HEK293 (cell line): Measurements from ENCODE around the gene ASB5.

Source experiments
- CTCF ChIA-PET: fragments of 350-600 bp; formaldehyde crosslinking; extraction: SDS; loops from one replicate; lab custom pipeline; 2021; ENCODE audit warnings: antibody characterized with exemption; lab: Yijun Ruan, JAX
- POLR2A ChIA-PET: fragments of 300-600 bp; formaldehyde crosslinking; extraction: SDS; loops from one replicate; lab custom pipeline; 2020; ENCODE audit warnings: antibody characterized with exemption, inconsistent platforms; lab: Yijun Ruan, JAX
- H3K27ac ChIP-seq: fragments of 200-500 bp; sonication (Bioruptor generic); 2 replicates; pipeline ENCODE4 v1.5.1; 2014; ENCODE audit warnings: low read depth, low read length, control low read depth, inconsistent platforms; ENCODE audit errors: extremely low read depth
- H3K36me3 ChIP-seq, 2 experiments: fragments of 200-500 bp in 1 of 2; sonication (Bioruptor generic) in 1 of 2; 1 replicate in 1 of 2; 2 replicates in 1 of 2; pipeline ENCODE4 v1.5.1; 2014 to 2017; ENCODE audit warnings: inconsistent platforms in 2 of 2, low read length in 2 of 2; ENCODE audit not compliant: control insufficient read depth in 2 of 2, insufficient read depth in 1 of 2
- H3K4me1 ChIP-seq: fragments of 200-500 bp; sonication (Bioruptor generic); 2 replicates; pipeline ENCODE4 v1.5.1; 2014; ENCODE audit warnings: mild to moderate bottlenecking, low read length, inconsistent platforms; ENCODE audit not compliant: control insufficient read depth, insufficient read depth
- H3K4me3 ChIP-seq: 2 replicates; pipeline ENCODE4 v1.5.1; 2011; ENCODE audit warnings: low read depth, mild to moderate bottlenecking, control low read depth, low read length, moderate library complexity
- H3K9me3 ChIP-seq: fragments of 200-500 bp; sonication (Bioruptor generic); 2 replicates; pipeline ENCODE4 v1.5.1; 2014; ENCODE audit warnings: low read depth, low read length, inconsistent platforms; ENCODE audit not compliant: control insufficient read depth, insufficient read depth
- ATF2 ChIP-seq: fragments of 450-650 bp; formaldehyde crosslinking; IDR thresholded peaks from 2 replicates; pipeline ENCODE4 v1.5.1; 2016; ENCODE audit warnings: missing biosample characterization, missing genetic modification characterization, low read depth
- GLI2 ChIP-seq: fragments of 450-650 bp; formaldehyde crosslinking; IDR thresholded peaks from 2 replicates; pipeline ENCODE4; 2017; ENCODE audit warnings: missing biosample characterization, missing genetic modification characterization, low read depth, borderline replicate concordance
- HOXC10 ChIP-seq: sonication (generic); formaldehyde crosslinking; IDR thresholded peaks from 2 replicates; pipeline ENCODE4 v1.8.1; 2023; ENCODE audit warnings: mild to moderate bottlenecking, missing genetic modification reagents
- KLF16 ChIP-seq: fragments of 450-650 bp; formaldehyde crosslinking; IDR thresholded peaks from 2 replicates; pipeline ENCODE4 v1.5.1; 2017; ENCODE audit warnings: missing biosample characterization, missing genetic modification characterization
- MYNN ChIP-seq: fragments of 450-650 bp; formaldehyde crosslinking; IDR thresholded peaks from 2 replicates; pipeline ENCODE4 v1.5.1; 2016; ENCODE audit warnings: missing biosample characterization, missing genetic modification characterization, borderline replicate concordance
- TRIM28 ChIP-seq: IDR thresholded peaks from 2 replicates; pipeline ENCODE4 v1.6.1; 2011; ENCODE audit warnings: low read length, control low read depth, borderline replicate concordance
- ZBTB48 ChIP-seq: fragments of 450-650 bp; formaldehyde crosslinking; IDR thresholded peaks from 2 replicates; pipeline ENCODE4 v1.5.1; 2016; ENCODE audit warnings: missing biosample characterization, missing genetic modification characterization
- ZFP3 ChIP-seq: fragments of 450-650 bp; formaldehyde crosslinking; IDR thresholded peaks from 2 replicates; pipeline ENCODE4 v1.5.1; 2016; ENCODE audit warnings: low read depth, missing biosample characterization, missing genetic modification characterization
- ZFP41 ChIP-seq: fragments of 450-650 bp; formaldehyde crosslinking; IDR thresholded peaks from 2 replicates; pipeline ENCODE4 v1.5.1; 2016; ENCODE audit warnings: missing biosample characterization, missing genetic modification characterization, borderline replicate concordance
- ZNF138 ChIP-seq: fragments of 450-650 bp; formaldehyde crosslinking; IDR thresholded peaks from 2 replicates; pipeline ENCODE4 v1.5.1; 2016; ENCODE audit warnings: missing biosample characterization, missing genetic modification characterization, borderline replicate concordance
- ZNF155 ChIP-seq: fragments of 450-650 bp; formaldehyde crosslinking; IDR thresholded peaks from 2 replicates; pipeline ENCODE4 v1.5.1; 2016; ENCODE audit warnings: missing biosample characterization, missing genetic modification characterization
- ZNF184 ChIP-seq: fragments of 450-650 bp; IDR thresholded peaks from 2 replicates; pipeline ENCODE4 v1.5.1; 2018; ENCODE audit warnings: missing biosample characterization, mild to moderate bottlenecking, missing genetic modification characterization
- ZNF211 ChIP-seq: fragments of 450-650 bp; formaldehyde crosslinking; IDR thresholded peaks from 2 replicates; pipeline ENCODE4 v1.5.1; 2016; ENCODE audit warnings: low read depth, missing biosample characterization, missing genetic modification characterization
- ZNF354C ChIP-seq: fragments of 450-650 bp; formaldehyde crosslinking; IDR thresholded peaks from 2 replicates; pipeline ENCODE4 v1.5.1; 2016; ENCODE audit warnings: missing biosample characterization, missing genetic modification characterization, low read depth, borderline replicate concordance
- ZNF404 ChIP-seq: fragments of 450-650 bp; formaldehyde crosslinking; IDR thresholded peaks from 2 replicates; pipeline ENCODE4 v1.5.1; 2017; ENCODE audit warnings: missing biosample characterization, missing genetic modification characterization
- ZNF449 ChIP-seq: fragments of 450-650 bp; formaldehyde crosslinking; IDR thresholded peaks from 2 replicates; pipeline ENCODE4 v1.5.1; 2017; ENCODE audit warnings: missing biosample characterization, mild to moderate bottlenecking, missing genetic modification characterization, moderate library complexity
- ZNF544 ChIP-seq: fragments of 450-650 bp; formaldehyde crosslinking; IDR thresholded peaks from 2 replicates; pipeline ENCODE4 v1.5.0; 2017; ENCODE audit warnings: missing biosample characterization, missing genetic modification characterization
- ZNF558 ChIP-seq: fragments of 450-650 bp; formaldehyde crosslinking; IDR thresholded peaks from 2 replicates; pipeline ENCODE4 v1.5.1; 2016; ENCODE audit warnings: missing biosample characterization, missing genetic modification characterization
- ZNF560 ChIP-seq: fragments of 450-650 bp; formaldehyde crosslinking; IDR thresholded peaks from 2 replicates; pipeline ENCODE4 v1.5.1; 2017; ENCODE audit warnings: missing biosample characterization, missing genetic modification characterization, borderline replicate concordance
- ZNF561 ChIP-seq: fragments of 450-650 bp; IDR thresholded peaks from 2 replicates; pipeline ENCODE4 v1.5.1; 2018; ENCODE audit warnings: missing biosample characterization, missing genetic modification characterization, borderline replicate concordance
- ZNF571 ChIP-seq: fragments of 450-650 bp; formaldehyde crosslinking; IDR thresholded peaks from 2 replicates; pipeline ENCODE4 v1.5.0; 2017; ENCODE audit warnings: missing biosample characterization, missing genetic modification characterization
- ZNF585B ChIP-seq: fragments of 450-650 bp; formaldehyde crosslinking; IDR thresholded peaks from 2 replicates; pipeline ENCODE4 v1.5.1; 2016; ENCODE audit warnings: missing biosample characterization, missing genetic modification characterization
- ZSCAN23 ChIP-seq: fragments of 450-650 bp; formaldehyde crosslinking; IDR thresholded peaks from 2 replicates; pipeline ENCODE4 v1.5.1; 2016; ENCODE audit warnings: missing biosample characterization, missing genetic modification characterization
- TF ChIP-seq, protein P1 (sequence below): fragments of 450-650 bp; formaldehyde crosslinking; conservative IDR thresholded peaks from 2 replicates; pipeline ENCODE4 v1.5.1; 2016; ENCODE audit warnings: low read depth, missing biosample characterization, missing genetic modification characterization
- TF ChIP-seq, protein P2 (sequence below): fragments of 450-650 bp; formaldehyde crosslinking; IDR thresholded peaks from 2 replicates; pipeline ENCODE4 v1.5.1; 2016; ENCODE audit warnings: missing biosample characterization, missing genetic modification characterization, borderline replicate concordance
- TF ChIP-seq, protein P3 (sequence below): fragments of 450-650 bp; formaldehyde crosslinking; IDR thresholded peaks from 2 replicates; pipeline ENCODE4 v1.5.1; 2016; ENCODE audit warnings: missing biosample characterization, missing genetic modification characterization

ASB5 gene

DNA sequence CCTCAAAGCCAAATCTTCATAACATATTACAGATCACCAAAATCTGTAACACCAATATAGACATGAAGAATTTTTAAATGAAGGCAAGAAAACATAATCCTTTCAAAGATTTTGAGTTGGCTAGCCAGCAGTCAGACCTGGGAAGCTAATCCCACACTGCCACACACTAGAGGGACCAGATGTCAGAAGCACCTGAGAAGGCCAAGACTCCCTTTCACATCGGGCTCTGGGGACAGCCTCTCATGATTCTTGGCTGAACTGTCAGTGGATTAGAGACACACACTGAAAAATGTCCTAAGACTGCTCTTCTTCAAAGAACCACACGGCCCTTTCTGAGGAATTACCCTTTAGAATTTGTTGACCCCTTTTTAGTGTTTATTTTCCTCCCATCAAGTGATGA, 45.5 kb downstream of the ASB5 start:
- no peaks in the 10 kb centered on the region for H3K9me3 ChIP-seq
- H3K4me1 ChIP-seq = peaks cover 11% of the 10 kb centered on the region
- TF ChIP-seq ZFP3 (tag by site-specific recombination) = no peak
- TF ChIP-seq GLI2 (tag by site-specific recombination) = no peak
- no peak for TF ChIP-seq ATF2
- TF ChIP-seq ZNF449 (tag by site-specific recombination) = no peak
- TF ChIP-seq ZNF404 = no peak
- TF ChIP-seq MYNN = no peak
- TF ChIP-seq ZNF585B (tag by site-specific recombination) = no peak
- TF ChIP-seq ZNF138 (tag by site-specific recombination) = no peak
- no peak for TF ChIP-seq HOXC10 (CRISPR knock-in tag)
- CTCF ChIA-PET = no interaction called here
- no peaks in the 10 kb centered on the region for H3K36me3 ChIP-seq
- POLR2A ChIA-PET = no interaction called here
- no peak overlapping the region for H3K4me3 ChIP-seq
- no peak overlapping the region for H3K27ac ChIP-seq

GRCh38 chr4:176222149-176222548, 46.9 kb downstream of the ASB5 start:
- CTCF ChIA-PET = no interaction called here
- Histone ChIP-seq H3K9me3 (no peaks in the 10 kb centered on the region), H3K4me3 (no peak overlapping the region), H3K36me3 (no peaks in the 10 kb centered on the region)
- TF ChIP-seq ZNF155 = no peak
- TF ChIP-seq ZBTB48 = no peak
- no peak for TF ChIP-seq ZNF544
- TF ChIP-seq KLF16 (tag by site-specific recombination) = no peak
- no peak for TF ChIP-seq TRIM28
- no peak for TF ChIP-seq ZNF571 (tag by site-specific recombination)
- TF ChIP-seq ZNF560 = no peak
- TF ChIP-seq, protein P1, sequence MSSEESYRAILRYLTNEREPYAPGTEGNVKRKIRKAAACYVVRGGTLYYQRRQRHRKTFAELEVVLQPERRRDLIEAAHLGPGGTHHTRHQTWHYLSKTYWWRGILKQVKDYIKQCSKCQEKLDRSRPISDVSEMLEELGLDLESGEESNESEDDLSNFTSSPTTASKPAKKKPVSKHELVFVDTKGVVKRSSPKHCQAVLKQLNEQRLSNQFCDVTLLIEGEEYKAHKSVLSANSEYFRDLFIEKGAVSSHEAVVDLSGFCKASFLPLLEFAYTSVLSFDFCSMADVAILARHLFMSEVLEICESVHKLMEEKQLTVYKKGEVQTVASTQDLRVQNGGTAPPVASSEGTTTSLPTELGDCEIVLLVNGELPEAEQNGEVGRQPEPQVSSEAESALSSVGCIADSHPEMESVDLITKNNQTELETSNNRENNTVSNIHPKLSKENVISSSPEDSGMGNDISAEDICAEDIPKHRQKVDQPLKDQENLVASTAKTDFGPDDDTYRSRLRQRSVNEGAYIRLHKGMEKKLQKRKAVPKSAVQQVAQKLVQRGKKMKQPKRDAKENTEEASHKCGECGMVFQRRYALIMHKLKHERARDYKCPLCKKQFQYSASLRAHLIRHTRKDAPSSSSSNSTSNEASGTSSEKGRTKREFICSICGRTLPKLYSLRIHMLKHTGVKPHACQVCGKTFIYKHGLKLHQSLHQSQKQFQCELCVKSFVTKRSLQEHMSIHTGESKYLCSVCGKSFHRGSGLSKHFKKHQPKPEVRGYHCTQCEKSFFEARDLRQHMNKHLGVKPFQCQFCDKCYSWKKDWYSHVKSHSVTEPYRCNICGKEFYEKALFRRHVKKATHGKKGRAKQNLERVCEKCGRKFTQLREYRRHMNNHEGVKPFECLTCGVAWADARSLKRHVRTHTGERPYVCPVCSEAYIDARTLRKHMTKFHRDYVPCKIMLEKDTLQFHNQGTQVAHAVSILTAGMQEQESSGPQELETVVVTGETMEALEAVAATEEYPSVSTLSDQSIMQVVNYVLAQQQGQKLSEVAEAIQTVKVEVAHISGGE (tag by site-specific recombination) = no peak
- TF ChIP-seq ZNF184 = no peak
- TF ChIP-seq, protein P2, sequence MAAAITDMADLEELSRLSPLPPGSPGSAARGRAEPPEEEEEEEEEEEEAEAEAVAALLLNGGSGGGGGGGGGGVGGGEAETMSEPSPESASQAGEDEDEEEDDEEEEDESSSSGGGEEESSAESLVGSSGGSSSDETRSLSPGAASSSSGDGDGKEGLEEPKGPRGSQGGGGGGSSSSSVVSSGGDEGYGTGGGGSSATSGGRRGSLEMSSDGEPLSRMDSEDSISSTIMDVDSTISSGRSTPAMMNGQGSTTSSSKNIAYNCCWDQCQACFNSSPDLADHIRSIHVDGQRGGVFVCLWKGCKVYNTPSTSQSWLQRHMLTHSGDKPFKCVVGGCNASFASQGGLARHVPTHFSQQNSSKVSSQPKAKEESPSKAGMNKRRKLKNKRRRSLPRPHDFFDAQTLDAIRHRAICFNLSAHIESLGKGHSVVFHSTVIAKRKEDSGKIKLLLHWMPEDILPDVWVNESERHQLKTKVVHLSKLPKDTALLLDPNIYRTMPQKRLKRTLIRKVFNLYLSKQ = no peak
- TF ChIP-seq ZSCAN23 (tag by site-specific recombination) = no peak
- no peak for TF ChIP-seq ZFP41 (tag by site-specific recombination)
- TF ChIP-seq, protein P3, sequence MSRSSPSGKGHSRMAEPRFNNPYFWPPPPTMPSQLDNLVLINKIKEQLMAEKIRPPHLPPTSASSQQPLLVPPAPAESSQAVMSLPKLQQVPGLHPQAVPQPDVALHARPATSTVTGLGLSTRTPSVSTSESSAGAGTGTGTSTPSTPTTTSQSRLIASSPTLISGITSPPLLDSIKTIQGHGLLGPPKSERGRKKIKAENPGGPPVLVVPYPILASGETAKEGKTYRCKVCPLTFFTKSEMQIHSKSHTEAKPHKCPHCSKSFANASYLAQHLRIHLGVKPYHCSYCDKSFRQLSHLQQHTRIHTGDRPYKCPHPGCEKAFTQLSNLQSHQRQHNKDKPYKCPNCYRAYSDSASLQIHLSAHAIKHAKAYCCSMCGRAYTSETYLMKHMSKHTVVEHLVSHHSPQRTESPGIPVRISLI (tag by site-specific recombination) = no peak
- TF ChIP-seq ZNF354C = no peak
- TF ChIP-seq ZNF561 (tag by site-specific recombination) = no peak
- no peak for TF ChIP-seq ZNF558
- no peak for TF ChIP-seq ZNF211 (tag by site-specific recombination)
- TF ChIP-seq, all 188 proteins: peak for 0
- Histone ChIP-seq H3K4me1 (peaks cover 6% of the 10 kb centered on the region), H3K27ac (no peak overlapping the region)
- POLR2A ChIA-PET = no interaction called here
